Activated CD8-positive, alpha-beta memory T cell treated with anti-CD3 and anti-CD28 coated beads, Interleukin-2, amount 10 ng/mL, durations not matched to agents 7 days and 5 days (primary cell): ENCODE measurements around the gene FGFR3. TPM values are rescaled to one million over a fixed set of nuclear protein-coding genes. Genes with fewer than 3 reads are reported as not detected.

Source experiments
- ATAC-seq: fragments of 150-1000 bp; cut with Tn5 transposase; one replicate; pipeline ENCODE4 v1.10.0; 2021; ENCODE audit warnings: moderate library complexity
- CTCF ChIA-PET: fragments of 350-600 bp; sonication (Branson Sonifier 250); formaldehyde crosslinking; loops from one replicate; lab custom pipeline; 2021; ENCODE audit warnings: antibody characterized with exemption; lab: Charles Lee
- DNase-seq: peaks from one replicate; pipeline ENCODE4 v3.0.0-alpha.2; 2020
- H3K27ac Mint-ChIP-seq: one replicate; pipeline ENCODE4 v1.8.0; 2021; ENCODE audit warnings: mild to moderate bottlenecking, mixed read lengths
- H3K27me3 Mint-ChIP-seq: one replicate; pipeline ENCODE4 v1.8.0; 2021; ENCODE audit warnings: mixed read lengths
- H3K36me3 Mint-ChIP-seq: one replicate; pipeline ENCODE4 v1.8.0; 2021; ENCODE audit warnings: mild to moderate bottlenecking, mixed read lengths
- H3K4me1 Mint-ChIP-seq: one replicate; pipeline ENCODE4 v1.8.0; 2021; ENCODE audit warnings: mixed read lengths
- H3K4me3 Mint-ChIP-seq: one replicate; pipeline ENCODE4 v1.8.0; 2021; ENCODE audit warnings: mild to moderate bottlenecking, moderate library complexity, mixed read lengths
- H3K9me3 Mint-ChIP-seq: one replicate; pipeline ENCODE4 v1.8.0; 2022; ENCODE audit warnings: low read depth, mixed read lengths
- total RNA-seq, 2 experiments: library from RNA; stranded (reverse); gene quantifications; one replicate each; pipeline ENCODE4 v1.2.3, GENCODE V29; 2021

The FGFR3 gene
- total RNA-seq, 2 experiments from 2014 or later: 0.15 to 0.21 TPM

DNA sequence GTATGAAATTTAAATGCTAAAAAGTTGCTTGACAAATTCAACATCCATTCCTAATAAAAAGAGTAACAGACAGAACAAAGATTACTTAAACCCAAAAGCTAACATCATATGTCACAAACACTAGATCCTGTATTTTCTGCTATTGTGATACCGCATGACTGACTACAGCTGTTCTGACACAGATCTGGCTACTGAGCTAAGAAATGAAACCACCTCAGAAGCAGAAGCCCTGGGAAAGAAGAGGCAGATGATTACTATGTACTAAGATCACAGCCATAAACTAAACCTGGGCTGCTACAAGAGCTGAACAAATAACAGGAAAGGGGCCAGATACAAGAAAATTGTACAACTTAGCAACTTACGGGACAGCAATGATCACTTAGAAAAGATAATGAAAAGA, 53.5 kb downstream of the FGFR3 start:
- no peak for ATAC-seq
- H3K9me3 Mint-ChIP-seq: no peaks in the 10 kb centered on the region
- no peak overlapping the region for H3K4me3 Mint-ChIP-seq
- CTCF ChIA-PET: interaction anchor here (0.8 to 1.3 kb wide), 3 partner anchors 53 to 153 kb away, joined by 3 to 5 read pairs (median 3); no protein-coding TSS in a partner anchor
- H3K27ac Mint-ChIP-seq: no peak overlapping the region
- H3K4me1 Mint-ChIP-seq: peaks cover 15% of the 10 kb centered on the region
- no peaks in the 10 kb centered on the region for H3K27me3 Mint-ChIP-seq
- peaks cover 10% of the 10 kb centered on the region for H3K36me3 Mint-ChIP-seq
- DNase-seq: no peak

DNA sequence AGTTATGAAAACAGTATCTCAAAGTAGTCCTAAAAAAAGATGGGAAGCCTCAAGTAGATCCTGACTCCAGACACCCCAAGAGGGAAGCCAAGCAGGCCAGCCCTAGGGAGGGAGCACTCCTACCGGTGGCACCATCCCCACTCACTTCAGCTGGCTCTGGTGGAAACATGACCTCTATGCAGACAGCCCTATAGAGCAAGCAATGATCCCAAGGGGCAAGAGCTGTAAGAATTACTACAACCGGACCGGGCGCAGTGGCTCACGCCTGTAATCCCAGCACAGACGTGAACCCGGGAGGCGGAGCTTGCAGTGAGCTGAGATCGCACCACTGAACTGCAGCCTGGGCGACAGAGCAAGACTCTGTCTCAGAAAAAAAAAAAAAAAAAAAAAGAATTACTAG, 57.2 kb downstream of the FGFR3 start:
- peaks cover 39% of the 10 kb centered on the region for H3K4me1 Mint-ChIP-seq
- peaks cover 10% of the 10 kb centered on the region for H3K36me3 Mint-ChIP-seq
- no peak overlapping the region for H3K27ac Mint-ChIP-seq
- H3K4me3 Mint-ChIP-seq: no peak overlapping the region
- DNase-seq (no peak), ATAC-seq (no peak)
- CTCF ChIA-PET: no interaction called here
- no peaks in the 10 kb centered on the region for H3K27me3 Mint-ChIP-seq
- no peaks in the 10 kb centered on the region for H3K9me3 Mint-ChIP-seq

DNA sequence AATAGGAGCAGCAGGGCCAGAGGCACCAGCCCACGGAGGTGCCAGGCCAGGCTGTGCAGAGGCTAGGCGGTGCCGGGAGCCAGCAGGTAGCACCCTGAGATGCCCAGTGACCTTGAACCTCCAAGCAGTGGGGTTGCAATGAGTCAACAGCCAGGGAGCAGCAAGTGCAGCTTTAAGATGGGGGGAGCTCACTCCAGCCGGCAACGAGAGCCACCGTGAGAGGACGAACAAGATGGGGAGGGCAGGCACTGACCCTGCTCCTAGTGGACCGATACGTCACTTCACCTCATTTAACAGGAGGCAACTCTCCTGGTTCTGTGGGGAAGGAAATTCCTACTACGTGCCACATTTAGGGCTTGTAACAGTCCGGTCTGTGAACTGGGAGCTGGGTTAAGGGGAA, 58.1 kb downstream of the FGFR3 start:
- CTCF ChIA-PET: interaction anchor here (1.1 to 1.5 kb wide), 3 partner anchors 12 to 48 kb away, joined by 3 to 4 read pairs (median 4); no protein-coding TSS in a partner anchor
- Mint-ChIP-seq H3K27ac (no peak overlapping the region), H3K9me3 (no peaks in the 10 kb centered on the region), H3K4me1 (peaks cover 39% of the 10 kb centered on the region), H3K4me3 (no peak overlapping the region), H3K27me3 (no peaks in the 10 kb centered on the region), H3K36me3 (peaks cover 10% of the 10 kb centered on the region)
- ATAC-seq: no peak
- DNase-seq: no peak

DNA sequence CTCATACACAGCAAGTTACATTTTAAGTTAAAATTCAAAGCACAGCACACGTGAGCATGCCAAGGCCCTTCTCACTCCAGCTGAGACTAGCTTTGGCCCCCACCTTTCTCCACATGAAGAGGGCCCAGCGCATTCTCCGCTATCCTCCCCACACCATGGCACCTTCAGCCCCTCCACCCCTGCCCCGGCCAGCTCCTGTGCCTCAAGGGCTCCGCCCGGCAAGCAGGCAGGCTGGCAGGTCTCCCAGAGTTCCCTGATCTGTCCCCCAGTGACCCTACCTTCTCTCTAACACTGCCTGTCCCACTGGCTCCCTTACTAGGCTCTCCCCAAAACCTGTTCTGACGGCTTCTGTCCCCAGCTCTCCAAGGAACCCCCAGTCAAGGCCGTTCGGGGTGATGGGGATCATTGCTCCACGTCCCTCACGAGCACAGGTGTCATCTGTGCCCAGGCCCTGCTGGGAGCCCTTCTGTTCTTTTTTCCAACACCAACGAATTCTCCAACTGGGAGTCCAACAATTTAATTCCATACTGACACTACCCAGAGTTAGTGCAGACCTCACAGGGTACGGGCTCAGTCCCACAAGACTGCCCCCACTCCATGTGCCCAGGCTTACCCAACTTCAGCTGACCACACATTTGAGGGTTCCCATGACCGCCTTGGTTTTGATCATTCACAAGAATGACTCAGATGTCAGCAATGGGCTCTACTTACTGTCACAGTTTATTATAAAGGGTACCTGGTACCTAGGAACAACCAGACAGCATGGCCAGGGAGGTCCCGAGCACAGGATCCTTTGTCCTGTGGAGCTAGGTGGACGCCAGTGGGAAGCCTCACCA, 58.7 kb downstream of the FGFR3 start:
- H3K36me3 Mint-ChIP-seq: peaks cover 5% of the 10 kb centered on the region
- peak overlapping the region; percentile 50 for H3K27ac Mint-ChIP-seq
- no peaks in the 10 kb centered on the region for H3K27me3 Mint-ChIP-seq
- H3K9me3 Mint-ChIP-seq: no peaks in the 10 kb centered on the region
- DNase-seq: no peak
- H3K4me3 Mint-ChIP-seq: no peak overlapping the region
- H3K4me1 Mint-ChIP-seq: peaks cover 40% of the 10 kb centered on the region
- no peak for ATAC-seq
- CTCF ChIA-PET: interaction anchor here (1.1 to 1.5 kb wide), 4 partner anchors 11 to 48 kb away, joined by 3 to 4 read pairs (median 4); no protein-coding TSS in a partner anchor

DNA sequence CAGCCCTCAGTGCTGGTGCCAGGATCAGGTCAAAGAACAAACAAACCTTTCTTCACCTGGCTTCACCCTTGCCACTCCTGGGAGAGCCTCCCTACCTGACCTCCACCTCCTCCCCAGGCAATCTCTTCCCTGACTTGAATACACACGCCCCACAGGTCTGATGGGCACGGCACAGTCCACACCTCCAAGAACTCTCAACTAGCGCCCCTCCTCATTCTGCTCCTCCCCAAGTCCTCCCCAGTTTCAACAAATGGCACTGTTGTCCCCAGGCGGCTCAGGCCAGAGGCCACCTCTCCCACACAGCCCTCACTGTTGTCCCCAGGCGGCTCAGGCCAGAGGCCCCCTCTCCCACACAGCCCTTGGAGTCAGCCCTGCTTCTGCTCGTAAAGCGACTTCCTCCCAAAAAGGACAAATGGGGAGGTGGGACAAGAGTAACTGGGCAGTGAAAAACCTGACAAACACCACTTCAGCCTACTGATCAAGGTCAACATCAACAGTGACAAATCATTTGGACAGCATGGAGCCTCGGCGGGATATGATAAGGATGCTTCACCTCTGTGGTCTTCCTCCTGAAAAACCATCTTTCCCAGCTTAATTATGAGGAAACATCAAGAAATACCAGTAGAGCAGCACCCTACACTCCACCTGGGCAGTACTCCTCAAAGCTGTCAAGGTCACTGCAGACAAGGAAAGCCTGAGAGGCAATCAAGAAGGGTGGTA, 60.0 kb downstream of the FGFR3 start:
- Mint-ChIP-seq H3K27ac (no peak overlapping the region), H3K27me3 (no peaks in the 10 kb centered on the region), H3K9me3 (no peaks in the 10 kb centered on the region), H3K4me3 (no peak overlapping the region), H3K4me1 (peaks cover 49% of the 10 kb centered on the region), H3K36me3 (peaks cover 2% of the 10 kb centered on the region)
- DNase-seq (no peak), ATAC-seq (no peak)
- CTCF ChIA-PET: interaction anchor here (1.1 to 1.4 kb wide), 2 partner anchors 47 to 107 kb away, joined by 3 to 4 read pairs; no protein-coding TSS in a partner anchor

DNA sequence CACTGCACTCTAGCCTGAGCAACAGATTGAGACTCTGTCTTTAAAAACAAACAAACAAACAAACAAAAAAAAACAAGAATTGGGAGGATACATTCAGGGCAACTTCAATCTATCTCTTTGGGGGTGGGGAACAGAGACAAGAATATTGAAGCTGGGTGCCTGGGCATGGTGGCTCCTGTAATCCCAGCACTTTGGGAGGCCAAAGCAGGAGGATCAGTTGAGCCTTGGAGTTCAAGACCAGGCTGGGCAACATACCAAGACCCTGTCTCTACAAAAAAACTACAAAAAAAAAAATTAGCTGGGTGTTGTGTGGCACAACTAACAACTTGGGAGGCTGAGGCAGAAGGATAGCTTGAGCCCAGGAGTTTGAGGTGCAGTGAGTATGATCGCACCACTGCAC, 61.7 kb downstream of the FGFR3 start:
- DNase-seq (no peak), ATAC-seq (no peak)
- Mint-ChIP-seq H3K4me3 (peak overlapping the region; percentile 73), H3K27ac (peak overlapping the region; percentile 61), H3K4me1 (peaks cover 49% of the 10 kb centered on the region), H3K27me3 (no peaks in the 10 kb centered on the region), H3K9me3 (no peaks in the 10 kb centered on the region), H3K36me3 (peaks cover 2% of the 10 kb centered on the region)
- CTCF ChIA-PET: interaction anchor here (1.1 to 3.9 kb wide), 3 partner anchors 45 to 161 kb away, joined by 3 to 23 read pairs (median 5); no protein-coding TSS in a partner anchor

DNA sequence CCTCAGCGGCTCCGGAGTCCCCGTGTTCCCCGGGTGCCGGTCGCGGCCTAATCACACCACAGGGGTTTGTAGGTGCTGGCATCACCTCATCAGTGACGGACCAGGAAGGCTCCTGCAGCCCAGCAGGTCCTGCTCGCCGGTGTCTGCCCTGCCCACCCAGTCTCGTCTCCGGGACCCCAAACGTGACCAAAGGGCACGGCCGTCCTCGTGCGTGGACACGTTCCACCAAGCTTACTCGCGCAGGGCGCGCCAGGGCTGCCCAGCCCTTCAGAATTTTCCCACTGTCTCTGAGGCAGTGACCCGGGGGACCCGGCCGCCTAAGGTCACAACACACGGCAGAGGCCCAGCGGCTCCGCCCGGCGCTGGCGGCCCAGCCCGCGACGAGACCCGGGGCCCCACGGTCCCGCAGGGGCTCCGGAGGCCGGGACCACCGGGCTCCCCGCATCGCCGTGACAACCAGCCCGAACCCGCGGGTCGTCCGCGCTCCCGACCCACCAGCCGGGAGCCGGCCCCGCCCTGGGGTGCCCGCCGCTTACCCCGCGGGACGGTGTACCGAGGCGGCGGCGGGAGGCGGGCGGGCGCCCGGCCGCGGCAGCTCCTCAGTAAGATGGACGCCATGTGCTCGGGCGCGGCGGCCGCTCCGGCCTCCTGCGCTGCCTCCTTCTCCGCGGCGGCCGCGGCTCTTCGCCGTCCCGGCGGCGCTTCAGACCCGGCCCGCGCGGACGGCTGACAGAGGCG, 62.4 kb downstream of the FGFR3 start:
- Mint-ChIP-seq H3K4me1 (peaks cover 46% of the 10 kb centered on the region), H3K36me3 (peaks cover 2% of the 10 kb centered on the region), H3K27me3 (no peaks in the 10 kb centered on the region), H3K4me3 (peak overlapping the region; percentile 73), H3K9me3 (no peaks in the 10 kb centered on the region), H3K27ac (peak overlapping the region; percentile 61)
- DNase-seq: peak; percentile 60
- CTCF ChIA-PET: interaction anchor here (0.6 to 3.9 kb wide), 7 partner anchors 15 to 162 kb away, joined by 3 to 23 read pairs (median 4); partner anchors contain the start of gene NSD2
- peak; percentile 3 for ATAC-seq

DNA sequence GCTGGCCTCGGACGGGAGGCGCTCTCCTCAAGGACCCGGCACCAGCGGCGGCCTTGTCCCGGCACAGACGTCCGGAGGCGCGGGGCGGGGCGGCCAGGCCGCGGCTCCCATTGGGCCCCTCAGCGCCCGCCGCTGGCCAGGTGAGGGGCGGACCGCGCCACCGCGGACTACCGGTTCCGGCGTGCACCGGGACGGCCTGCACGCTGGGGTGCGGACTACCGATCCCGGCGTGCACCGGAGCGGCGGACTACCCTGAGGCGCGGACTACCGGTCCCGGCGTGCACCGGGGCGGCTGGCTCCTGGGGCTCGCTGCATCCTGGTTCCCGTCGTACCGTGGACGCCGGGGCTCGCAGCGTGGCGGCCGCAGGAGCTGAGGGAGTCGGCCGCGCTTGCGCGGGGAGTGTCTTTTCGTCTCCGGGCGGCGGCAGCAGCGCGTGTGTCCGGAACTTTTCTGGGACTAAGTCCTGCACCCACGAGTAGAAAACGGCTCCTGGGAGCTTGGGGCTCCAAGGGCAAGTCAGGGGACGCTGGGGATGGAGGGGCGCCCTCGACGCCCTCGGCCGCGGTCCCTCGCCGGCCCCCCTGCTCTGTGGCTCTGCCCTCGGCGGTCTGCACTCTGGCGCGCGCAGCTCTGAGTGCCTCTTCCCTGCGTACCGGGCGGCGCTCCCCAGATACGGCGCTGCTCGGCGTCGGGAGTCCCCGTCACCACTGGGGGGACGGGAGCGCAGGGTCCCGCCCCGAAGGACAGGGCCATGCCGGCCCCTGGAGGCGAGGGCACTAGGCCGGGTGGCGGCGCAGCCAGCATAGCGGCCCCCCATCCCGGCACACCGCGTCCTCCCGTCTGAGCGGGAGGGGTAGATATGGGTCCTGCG, 63.2 kb downstream of the FGFR3 start, which contains the start of gene LETM1:
Gene LETM1 (minus strand): TSS at position 86 of the 872 bp plus-strand sequence. CDS start 206 bp downstream, outside the sequence.
- peaks cover 2% of the 10 kb centered on the region for H3K36me3 Mint-ChIP-seq
- no peaks in the 10 kb centered on the region for H3K27me3 Mint-ChIP-seq
- peak; percentile 97 for DNase-seq

DNA sequence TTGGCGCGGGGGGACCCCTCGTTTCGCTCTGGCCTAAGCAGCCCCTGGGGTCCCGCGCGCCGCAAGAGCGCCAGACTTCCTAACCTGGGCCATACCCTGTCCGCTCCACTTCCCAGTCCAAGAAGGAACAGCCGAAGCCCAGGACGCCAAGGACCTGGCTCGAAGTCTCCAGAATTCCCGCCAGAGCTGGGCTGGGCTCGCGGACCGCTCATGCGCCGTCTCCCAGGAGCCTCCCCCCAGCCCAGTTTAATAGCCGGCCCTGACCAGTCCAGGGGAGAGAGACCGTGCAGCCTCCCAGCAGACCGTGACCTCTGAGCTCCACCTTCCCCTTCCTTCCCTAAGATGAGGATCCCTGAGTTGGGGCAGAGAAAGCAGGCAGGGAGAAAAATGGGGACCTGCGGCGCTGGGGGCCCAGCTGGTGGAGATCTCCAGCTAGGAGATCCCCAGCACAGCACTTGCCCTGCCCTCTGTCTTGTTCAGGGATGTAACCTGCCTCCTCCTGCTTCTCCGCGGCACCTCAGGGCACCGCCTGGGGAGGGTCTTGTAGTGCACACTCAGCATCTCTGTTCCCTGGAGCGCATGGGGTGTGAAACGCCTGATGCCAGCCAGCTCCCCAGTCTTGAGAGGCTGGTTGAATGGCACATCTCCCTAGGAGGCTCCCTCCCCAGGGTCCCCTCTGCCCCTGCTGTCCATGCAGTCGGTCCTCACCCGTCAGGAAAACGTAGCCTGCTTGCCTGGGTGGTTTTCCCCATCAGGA, 64.0 kb downstream of the FGFR3 start:
- CTCF ChIA-PET: interaction anchor here (1.0 to 3.9 kb wide), 5 partner anchors 14 to 130 kb away, joined by 3 to 23 read pairs (median 4); partner anchors contain the start of gene NSD2
- H3K27ac Mint-ChIP-seq: peak overlapping the region; percentile 65
- H3K9me3 Mint-ChIP-seq: no peaks in the 10 kb centered on the region
- no peak for ATAC-seq
- peaks cover 45% of the 10 kb centered on the region for H3K4me1 Mint-ChIP-seq
- peak overlapping the region; percentile 78 for H3K4me3 Mint-ChIP-seq
- H3K27me3 Mint-ChIP-seq: no peaks in the 10 kb centered on the region
- peaks cover 2% of the 10 kb centered on the region for H3K36me3 Mint-ChIP-seq
- no peak for DNase-seq

More for the DNA sequence above, 63.2 kb downstream of the FGFR3 start, which contains the start of gene LETM1:
- ATAC-seq: peak; percentile 94
- Mint-ChIP-seq H3K27ac (peak within 1 kb of the TSS; percentile 71), H3K4me1 (peaks cover 42% of the 10 kb centered on the region), H3K4me3 (peak within 1 kb of the TSS; percentile 78), H3K9me3 (no peaks in the 10 kb centered on the region)
- CTCF ChIA-PET: interaction anchor here (1.0 to 3.9 kb wide), 7 partner anchors 15 to 147 kb away, joined by 3 to 23 read pairs (median 3); partner anchors contain the start of gene NSD2

DNA sequence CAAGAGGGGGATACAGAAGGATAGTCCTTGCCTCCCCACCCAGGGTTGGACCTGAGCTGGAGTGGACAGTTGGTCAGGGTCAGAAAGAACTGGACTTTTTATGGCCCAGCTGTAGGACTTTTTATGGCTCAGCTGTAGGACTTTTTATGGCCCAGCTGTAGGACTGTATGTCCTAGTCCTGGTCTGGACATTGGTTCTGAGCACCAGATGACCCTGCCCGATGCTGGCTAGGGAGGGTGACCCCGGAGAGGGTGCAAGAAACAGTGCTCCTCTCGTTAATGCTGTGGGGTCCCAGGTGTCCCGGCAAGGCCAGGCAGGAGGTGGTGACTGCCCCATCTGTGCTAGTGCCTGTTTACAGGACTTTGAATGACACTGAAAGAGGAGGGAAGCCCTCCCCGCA, 64.8 kb downstream of the FGFR3 start:
- H3K27ac Mint-ChIP-seq: no peak overlapping the region
- peaks cover 42% of the 10 kb centered on the region for H3K4me1 Mint-ChIP-seq
- peaks cover 2% of the 10 kb centered on the region for H3K36me3 Mint-ChIP-seq
- CTCF ChIA-PET: no interaction called here
- no peak overlapping the region for H3K4me3 Mint-ChIP-seq
- no peaks in the 10 kb centered on the region for H3K9me3 Mint-ChIP-seq
- ATAC-seq: no peak
- no peak for DNase-seq
- H3K27me3 Mint-ChIP-seq: no peaks in the 10 kb centered on the region
